AG04449 (cell line): ENCODE data around the gene PTTG1.

ENCODE experiments used
- CTCF ChIA-PET: fragments of 350-600 bp; formaldehyde crosslinking; extraction: SDS; loops from one replicate; lab custom pipeline; 2021; ENCODE audit warnings: antibody characterized with exemption; lab: Yijun Ruan, JAX
- POLR2A ChIA-PET: fragments of 400-600, 350-600 bp; formaldehyde crosslinking; extraction: SDS; loops from one replicate; lab custom pipeline; 2020; ENCODE audit warnings: antibody characterized with exemption, inconsistent platforms; lab: Yijun Ruan, JAX
- DNase-seq: peaks from one replicate; pipeline ENCODE4 v3.0.0-alpha.2; 2010; ENCODE audit warnings: low read depth, low spot score
- H3K4me3 ChIP-seq: 2 replicates; pipeline ENCODE4 v1.5.1; 2011; ENCODE audit warnings: low read depth, mild to moderate bottlenecking, control low read depth, low read length
- CTCF ChIP-seq: IDR thresholded peaks from one replicate; pipeline ENCODE4 v1.5.1; 2011; ENCODE audit warnings: mild to moderate bottlenecking, moderate library complexity, low read length, control low read depth, inconsistent platforms; ENCODE audit not compliant: insufficient read depth; ENCODE audit errors: missing control alignments

PTTG1 gene

GRCh38 chr5:160452795-160453194, 31.1 kb downstream of the PTTG1 start:
- H3K4me3 ChIP-seq: no peak overlapping the region
- ChIA-PET POLR2A (no interaction called here), CTCF (interaction anchor here (1.3 to 3.4 kb wide), 4 partner anchors 10 to 14 kb away, joined by 4 to 31 read pairs (median 7); no protein-coding TSS in a partner anchor)
- TF ChIP-seq CTCF: no peak
- no peak for DNase-seq

GRCh38 chr5:160453751-160454150, 32.1 kb downstream of the PTTG1 start:
- ChIA-PET CTCF (interaction anchor here (2.0 to 3.4 kb wide), 3 partner anchors 11 to 15 kb away, joined by 6 to 31 read pairs (median 8); no protein-coding TSS in a partner anchor), POLR2A (no interaction called here)
- no peak for TF ChIP-seq CTCF

GRCh38 chr5:160455600-160455999, 33.9 kb downstream of the PTTG1 start:
- no peak for DNase-seq
- ChIA-PET CTCF (no interaction called here), POLR2A (no interaction called here)
- no peak overlapping the region for H3K4me3 ChIP-seq
- no peak for TF ChIP-seq CTCF

More at GRCh38 chr5:160453751-160454150, 32.1 kb downstream of the PTTG1 start:
- no peak overlapping the region for H3K4me3 ChIP-seq
- DNase-seq: no peak

- H3K4me3 ChIP-seq: no peak overlapping the region
- POLR2A ChIA-PET: no interaction called here
- CTCF ChIA-PET: interaction anchor here (5.7 kb wide), 1 partner anchor 17 kb away, joined by 55 read pairs; no protein-coding TSS in a partner anchor
- TF ChIP-seq CTCF: no peak
- no peak for DNase-seq
Observed at GRCh38 chr5:160456480-160457177, 35.0 kb downstream of the PTTG1 start.

- CTCF ChIA-PET: interaction anchor here (5.7 kb wide), 1 partner anchor 18 kb away, joined by 55 read pairs; no protein-coding TSS in a partner anchor
- no peak for DNase-seq
- no peak overlapping the region for H3K4me3 ChIP-seq
- POLR2A ChIA-PET: no interaction called here
- TF ChIP-seq CTCF: no peak
Observed at GRCh38 chr5:160457252-160457651, 35.6 kb downstream of the PTTG1 start.
